ENCODE data around the gene LONP2. TPM values are rescaled to one million over a fixed set of nuclear protein-coding genes. Genes with fewer than 3 reads are reported as not detected.

Gene LONP2, protein sequence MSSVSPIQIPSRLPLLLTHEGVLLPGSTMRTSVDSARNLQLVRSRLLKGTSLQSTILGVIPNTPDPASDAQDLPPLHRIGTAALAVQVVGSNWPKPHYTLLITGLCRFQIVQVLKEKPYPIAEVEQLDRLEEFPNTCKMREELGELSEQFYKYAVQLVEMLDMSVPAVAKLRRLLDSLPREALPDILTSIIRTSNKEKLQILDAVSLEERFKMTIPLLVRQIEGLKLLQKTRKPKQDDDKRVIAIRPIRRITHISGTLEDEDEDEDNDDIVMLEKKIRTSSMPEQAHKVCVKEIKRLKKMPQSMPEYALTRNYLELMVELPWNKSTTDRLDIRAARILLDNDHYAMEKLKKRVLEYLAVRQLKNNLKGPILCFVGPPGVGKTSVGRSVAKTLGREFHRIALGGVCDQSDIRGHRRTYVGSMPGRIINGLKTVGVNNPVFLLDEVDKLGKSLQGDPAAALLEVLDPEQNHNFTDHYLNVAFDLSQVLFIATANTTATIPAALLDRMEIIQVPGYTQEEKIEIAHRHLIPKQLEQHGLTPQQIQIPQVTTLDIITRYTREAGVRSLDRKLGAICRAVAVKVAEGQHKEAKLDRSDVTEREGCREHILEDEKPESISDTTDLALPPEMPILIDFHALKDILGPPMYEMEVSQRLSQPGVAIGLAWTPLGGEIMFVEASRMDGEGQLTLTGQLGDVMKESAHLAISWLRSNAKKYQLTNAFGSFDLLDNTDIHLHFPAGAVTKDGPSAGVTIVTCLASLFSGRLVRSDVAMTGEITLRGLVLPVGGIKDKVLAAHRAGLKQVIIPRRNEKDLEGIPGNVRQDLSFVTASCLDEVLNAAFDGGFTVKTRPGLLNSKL
- total RNA-seq (10 to 100 TPM; 51.1 to 51.7 TPM), polyA plus RNA-seq (ENCODE audit: insufficient read depth, low read depth, low replicate concordance) (36.4 TPM)
- long read RNA-seq, donor 1, full-length matches to known transcripts = 8 of 13 reads
- long read RNA-seq, donor 1, partial matches to known transcripts = 5 of 13 reads
- long read RNA-seq, donor 1, other reads (novel, unspliced or antisense) = 0 of 13 reads
- long read RNA-seq, donor 2, full-length matches to known transcripts = 2 of 14 reads
- long read RNA-seq, donor 2, partial matches to known transcripts = 12 of 14 reads
- long read RNA-seq, donor 2, other reads (novel, unspliced or antisense) = 0 of 14 reads

GRCh38 chr16:48244080-48244862 is at the start of gene LONP2:
Gene LONP2 (plus strand): TSS chr16:48244300. CDS start chr16:48244389, 89 bp downstream.
- H3K36me3 ChIP-seq (ENCODE audit: low read depth, missing control alignments) = no peaks in the 10 kb centered on the region
- TF ChIP-seq, protein P1, sequence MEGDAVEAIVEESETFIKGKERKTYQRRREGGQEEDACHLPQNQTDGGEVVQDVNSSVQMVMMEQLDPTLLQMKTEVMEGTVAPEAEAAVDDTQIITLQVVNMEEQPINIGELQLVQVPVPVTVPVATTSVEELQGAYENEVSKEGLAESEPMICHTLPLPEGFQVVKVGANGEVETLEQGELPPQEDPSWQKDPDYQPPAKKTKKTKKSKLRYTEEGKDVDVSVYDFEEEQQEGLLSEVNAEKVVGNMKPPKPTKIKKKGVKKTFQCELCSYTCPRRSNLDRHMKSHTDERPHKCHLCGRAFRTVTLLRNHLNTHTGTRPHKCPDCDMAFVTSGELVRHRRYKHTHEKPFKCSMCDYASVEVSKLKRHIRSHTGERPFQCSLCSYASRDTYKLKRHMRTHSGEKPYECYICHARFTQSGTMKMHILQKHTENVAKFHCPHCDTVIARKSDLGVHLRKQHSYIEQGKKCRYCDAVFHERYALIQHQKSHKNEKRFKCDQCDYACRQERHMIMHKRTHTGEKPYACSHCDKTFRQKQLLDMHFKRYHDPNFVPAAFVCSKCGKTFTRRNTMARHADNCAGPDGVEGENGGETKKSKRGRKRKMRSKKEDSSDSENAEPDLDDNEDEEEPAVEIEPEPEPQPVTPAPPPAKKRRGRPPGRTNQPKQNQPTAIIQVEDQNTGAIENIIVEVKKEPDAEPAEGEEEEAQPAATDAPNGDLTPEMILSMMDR (IDR thresholded peaks at IDR 0.05) = no peak
- TF ChIP-seq POLR2A (IDR thresholded peaks at IDR 0.05) = no peak
- peaks cover 9% of the 10 kb centered on the region for H3K4me1 ChIP-seq
- no peaks in the 10 kb centered on the region for H3K9me3 ChIP-seq
- 0% methylated on average over 20 to 58 of the region's 63 CpGs for WGBS, 2 donors
- H3K27me3 ChIP-seq = no peaks in the 10 kb centered on the region
- H3K27ac ChIP-seq = peak within 1 kb of the TSS; percentile 77 to 83
- intact Hi-C loops (cut with DNase I; ENCODE audit: low total_unique reads) = no loop called here
- H3K4me3 ChIP-seq = peak within 1 kb of the TSS; percentile 89 to 93
- DNase-seq = peak; percentile 95

- Histone ChIP-seq H3K27ac (no peak overlapping the region), H3K9me3 (no peaks in the 10 kb centered on the region), H3K36me3 (ENCODE audit: low read depth, missing control alignments) (no peaks in the 10 kb centered on the region), H3K4me3 (no peak overlapping the region), H3K27me3 (no peaks in the 10 kb centered on the region), H3K4me1 (no peaks in the 10 kb centered on the region)
- intact Hi-C loops (cut with DNase I; ENCODE audit: low total_unique reads) = no loop called here
- DNase-seq = no peak
- TF ChIP-seq POLR2A (IDR thresholded peaks at IDR 0.05) = no peak
- TF ChIP-seq, protein P1 (IDR thresholded peaks at IDR 0.05) = no peak
- 51 to 73% methylated on average over 5 of the region's 5 CpGs for WGBS, 2 donors
Measured at GRCh38 chr16:48194828-48195556, 49.1 kb upstream of the LONP2 start.

DNA sequence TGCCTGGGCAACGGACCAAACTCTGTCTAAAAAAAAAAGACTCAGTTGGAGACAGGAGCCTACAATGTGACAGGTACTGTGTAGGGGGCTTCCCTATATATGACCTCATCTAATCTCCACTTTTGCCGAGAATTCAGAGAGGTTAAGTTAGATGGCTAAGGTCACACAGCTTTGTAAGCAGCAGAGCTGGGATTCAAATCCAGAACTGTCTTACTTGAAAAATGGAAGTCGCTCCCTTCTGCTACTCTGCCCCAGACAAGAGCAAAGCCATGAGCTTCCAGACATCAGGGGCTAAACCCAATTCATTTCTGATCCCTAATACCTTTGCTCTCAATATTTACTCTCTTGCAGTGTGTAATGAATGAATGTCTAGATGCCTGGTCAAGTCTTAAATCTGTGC is 46.8 kb upstream of the LONP2 start:
- no peak overlapping the region for H3K27ac ChIP-seq
- no peaks in the 10 kb centered on the region for H3K27me3 ChIP-seq
- WGBS, 2 donors = 90 to 92% methylated on average over 3 of the region's 3 CpGs
- no peak for DNase-seq
- TF ChIP-seq, protein P1 (IDR thresholded peaks at IDR 0.05) = no peak
- TF ChIP-seq POLR2A (IDR thresholded peaks at IDR 0.05) = no peak
- H3K4me3 ChIP-seq = no peak overlapping the region
- intact Hi-C loops (cut with DNase I; ENCODE audit: low total_unique reads) = no loop called here
- no peaks in the 10 kb centered on the region for H3K36me3 ChIP-seq (ENCODE audit: low read depth, missing control alignments)
- H3K4me1 ChIP-seq = no peaks in the 10 kb centered on the region
- no peaks in the 10 kb centered on the region for H3K9me3 ChIP-seq
